Measurements from ENCODE around the gene TMEM270. TPM values are rescaled to one million over a fixed set of nuclear protein-coding genes. Genes with fewer than 3 reads are reported as not detected.

The TMEM270 gene
- total and polyA plus RNA-seq, 10 of the 15 experiments (the other 5 are each of a cell fraction or from before 2014, with no cell fraction given), result not detected

- no peak for TF ChIP-seq ZNF274 (IDR thresholded peaks at IDR 0.05; ENCODE audit: insufficient read depth, insufficient read length)
- no peak for TF ChIP-seq MEF2A (IDR thresholded peaks at IDR 0.05; ENCODE audit: insufficient read depth, low read depth, low read length)
- TF ChIP-seq, protein P1, sequence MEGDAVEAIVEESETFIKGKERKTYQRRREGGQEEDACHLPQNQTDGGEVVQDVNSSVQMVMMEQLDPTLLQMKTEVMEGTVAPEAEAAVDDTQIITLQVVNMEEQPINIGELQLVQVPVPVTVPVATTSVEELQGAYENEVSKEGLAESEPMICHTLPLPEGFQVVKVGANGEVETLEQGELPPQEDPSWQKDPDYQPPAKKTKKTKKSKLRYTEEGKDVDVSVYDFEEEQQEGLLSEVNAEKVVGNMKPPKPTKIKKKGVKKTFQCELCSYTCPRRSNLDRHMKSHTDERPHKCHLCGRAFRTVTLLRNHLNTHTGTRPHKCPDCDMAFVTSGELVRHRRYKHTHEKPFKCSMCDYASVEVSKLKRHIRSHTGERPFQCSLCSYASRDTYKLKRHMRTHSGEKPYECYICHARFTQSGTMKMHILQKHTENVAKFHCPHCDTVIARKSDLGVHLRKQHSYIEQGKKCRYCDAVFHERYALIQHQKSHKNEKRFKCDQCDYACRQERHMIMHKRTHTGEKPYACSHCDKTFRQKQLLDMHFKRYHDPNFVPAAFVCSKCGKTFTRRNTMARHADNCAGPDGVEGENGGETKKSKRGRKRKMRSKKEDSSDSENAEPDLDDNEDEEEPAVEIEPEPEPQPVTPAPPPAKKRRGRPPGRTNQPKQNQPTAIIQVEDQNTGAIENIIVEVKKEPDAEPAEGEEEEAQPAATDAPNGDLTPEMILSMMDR (IDR thresholded peaks at IDR 0.05 in 2 of 3, conservative IDR thresholded peaks at IDR 0.05 in 1 of 3; ENCODE audit: control insufficient read depth in 2 of 3, extremely low read depth in 1 of 3, insufficient read depth in 1 of 3, low read depth in 3 of 3, low read length in 3 of 3), result no peak
- no peak for TF ChIP-seq SRF (IDR thresholded peaks at IDR 0.05; ENCODE audit: low read depth in 2 of 2, low read length in 2 of 2)
- TF ChIP-seq, protein P2, sequence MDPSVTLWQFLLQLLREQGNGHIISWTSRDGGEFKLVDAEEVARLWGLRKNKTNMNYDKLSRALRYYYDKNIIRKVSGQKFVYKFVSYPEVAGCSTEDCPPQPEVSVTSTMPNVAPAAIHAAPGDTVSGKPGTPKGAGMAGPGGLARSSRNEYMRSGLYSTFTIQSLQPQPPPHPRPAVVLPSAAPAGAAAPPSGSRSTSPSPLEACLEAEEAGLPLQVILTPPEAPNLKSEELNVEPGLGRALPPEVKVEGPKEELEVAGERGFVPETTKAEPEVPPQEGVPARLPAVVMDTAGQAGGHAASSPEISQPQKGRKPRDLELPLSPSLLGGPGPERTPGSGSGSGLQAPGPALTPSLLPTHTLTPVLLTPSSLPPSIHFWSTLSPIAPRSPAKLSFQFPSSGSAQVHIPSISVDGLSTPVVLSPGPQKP (IDR thresholded peaks at IDR 0.05; ENCODE audit: low read depth, low read length), result no peak
- no peak for TF ChIP-seq FOXM1 (IDR thresholded peaks at IDR 0.05; ENCODE audit: low read depth, low read length)
- TF ChIP-seq, protein P3, sequence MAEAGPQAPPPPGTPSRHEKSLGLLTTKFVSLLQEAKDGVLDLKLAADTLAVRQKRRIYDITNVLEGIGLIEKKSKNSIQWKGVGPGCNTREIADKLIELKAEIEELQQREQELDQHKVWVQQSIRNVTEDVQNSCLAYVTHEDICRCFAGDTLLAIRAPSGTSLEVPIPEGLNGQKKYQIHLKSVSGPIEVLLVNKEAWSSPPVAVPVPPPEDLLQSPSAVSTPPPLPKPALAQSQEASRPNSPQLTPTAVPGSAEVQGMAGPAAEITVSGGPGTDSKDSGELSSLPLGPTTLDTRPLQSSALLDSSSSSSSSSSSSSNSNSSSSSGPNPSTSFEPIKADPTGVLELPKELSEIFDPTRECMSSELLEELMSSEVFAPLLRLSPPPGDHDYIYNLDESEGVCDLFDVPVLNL (IDR thresholded peaks at IDR 0.05; ENCODE audit: low read depth, low read length), result no peak
- no peak for TF ChIP-seq ATF3 (IDR thresholded peaks at IDR 0.05; ENCODE audit: borderline replicate concordance, extremely low read depth, low read depth, low read length)
Observed at GRCh38 chr7:73880755-73881328, 19.9 kb downstream of the TMEM270 start (continued).
